ENCODE measurements around the gene COL18A1.

DNA sequence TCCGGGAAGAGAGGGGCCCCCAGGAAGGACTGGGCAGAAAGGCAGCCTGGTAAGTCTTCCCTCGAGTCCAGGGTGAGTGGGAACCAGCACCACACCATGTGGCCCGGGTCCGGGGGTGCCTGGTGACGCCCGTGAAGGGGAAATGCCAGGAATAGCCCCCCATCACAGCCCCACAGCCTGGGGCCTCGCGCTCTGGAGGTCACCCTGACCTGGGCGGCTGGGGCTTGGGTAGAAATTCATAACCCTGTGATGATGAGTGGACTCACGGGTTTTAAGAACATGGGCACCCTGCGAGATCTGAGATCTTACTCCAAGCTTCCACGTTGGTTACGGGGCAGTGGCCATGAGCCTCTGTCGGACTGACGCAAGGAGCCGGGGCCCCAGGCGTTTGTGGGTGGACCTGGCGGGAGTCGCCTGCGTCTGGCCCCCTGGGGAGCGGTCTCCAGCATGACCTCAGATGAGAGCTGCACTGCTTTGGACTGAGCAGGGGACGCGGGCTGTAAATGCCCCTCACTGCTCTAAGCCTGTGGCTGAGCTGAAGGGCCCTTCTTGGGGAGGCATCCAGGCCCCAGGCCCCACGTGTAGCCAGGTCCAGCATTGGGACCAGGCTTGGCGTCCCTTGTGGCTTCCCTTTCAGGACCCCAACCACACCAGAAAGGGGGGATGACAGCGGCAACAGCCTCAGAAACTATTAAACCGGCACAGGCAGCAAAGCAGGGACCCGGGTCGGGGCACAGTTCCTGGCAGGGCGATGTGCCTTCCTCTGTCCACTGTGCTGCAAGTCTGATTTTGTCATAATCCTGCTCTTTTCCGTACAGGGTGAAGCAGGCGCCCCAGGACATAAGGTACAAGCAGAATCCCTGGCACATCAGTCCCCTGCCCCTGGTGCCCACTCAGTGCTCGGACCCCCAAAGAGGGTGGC lies 77.3 kb downstream of the COL18A1 start:
- TF ChIP-seq, protein P1, sequence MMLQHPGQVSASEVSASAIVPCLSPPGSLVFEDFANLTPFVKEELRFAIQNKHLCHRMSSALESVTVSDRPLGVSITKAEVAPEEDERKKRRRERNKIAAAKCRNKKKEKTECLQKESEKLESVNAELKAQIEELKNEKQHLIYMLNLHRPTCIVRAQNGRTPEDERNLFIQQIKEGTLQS (IDR thresholded peaks at IDR 0.05) = no peak
- TF ChIP-seq, protein P2, sequence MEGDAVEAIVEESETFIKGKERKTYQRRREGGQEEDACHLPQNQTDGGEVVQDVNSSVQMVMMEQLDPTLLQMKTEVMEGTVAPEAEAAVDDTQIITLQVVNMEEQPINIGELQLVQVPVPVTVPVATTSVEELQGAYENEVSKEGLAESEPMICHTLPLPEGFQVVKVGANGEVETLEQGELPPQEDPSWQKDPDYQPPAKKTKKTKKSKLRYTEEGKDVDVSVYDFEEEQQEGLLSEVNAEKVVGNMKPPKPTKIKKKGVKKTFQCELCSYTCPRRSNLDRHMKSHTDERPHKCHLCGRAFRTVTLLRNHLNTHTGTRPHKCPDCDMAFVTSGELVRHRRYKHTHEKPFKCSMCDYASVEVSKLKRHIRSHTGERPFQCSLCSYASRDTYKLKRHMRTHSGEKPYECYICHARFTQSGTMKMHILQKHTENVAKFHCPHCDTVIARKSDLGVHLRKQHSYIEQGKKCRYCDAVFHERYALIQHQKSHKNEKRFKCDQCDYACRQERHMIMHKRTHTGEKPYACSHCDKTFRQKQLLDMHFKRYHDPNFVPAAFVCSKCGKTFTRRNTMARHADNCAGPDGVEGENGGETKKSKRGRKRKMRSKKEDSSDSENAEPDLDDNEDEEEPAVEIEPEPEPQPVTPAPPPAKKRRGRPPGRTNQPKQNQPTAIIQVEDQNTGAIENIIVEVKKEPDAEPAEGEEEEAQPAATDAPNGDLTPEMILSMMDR (IDR thresholded peaks at IDR 0.05; ENCODE audit: low read depth, low read length, missing input control) = no peak
- no peak for TF ChIP-seq EGR1 (IDR thresholded peaks at IDR 0.05; ENCODE audit: low read depth in 2 of 2)

All from liver (tissue), 3 donors.